Omental fat pad (tissue), 4 donors: ENCODE results near the gene NRG3. TPM values are rescaled to one million over a fixed set of nuclear protein-coding genes. Genes with fewer than 3 reads are reported as not detected.

ENCODE experiments used
- ATAC-seq: fragments of 150-250 bp; one replicate; pipeline ENCODE4 v1.9.1; 2016; ENCODE audit warnings: mild to moderate bottlenecking, moderate library complexity; ENCODE audit not compliant: low FRiP score
- DNase-seq: peaks from one replicate; pipeline ENCODE4 v3.0.0-alpha.2; 2019; ENCODE audit warnings: low spot score
- CTCF ChIP-seq, 3 donors: fragments of 450-650 bp; IDR thresholded peaks; one replicate each; pipeline ENCODE4 v1.5.1; 2016 to 2017; ENCODE audit warnings: antibody characterized with exemption in 3 of 3, mild to moderate bottlenecking in 3 of 3, moderate library complexity in 2 of 3
- total RNA-seq, 4 donors: library from RNA; depleted of rRNA; stranded (reverse); fragments of >200 nt; gene quantifications; one replicate each; pipeline ENCODE4 v1.1.0, GENCODE V29; 2016

The NRG3 gene
- total RNA-seq, 4 donors from 2014 or later = 0.19 to 0.47 (median 0.38) TPM; not detected in 1

GRCh38 chr10:82402906-82403401 lies 528.0 kb downstream of the NRG3 start:
- DNase-seq (no peak), ATAC-seq (no peak)
- TF ChIP-seq CTCF (IDR thresholded peaks at IDR 0.05) = no peak

DNA sequence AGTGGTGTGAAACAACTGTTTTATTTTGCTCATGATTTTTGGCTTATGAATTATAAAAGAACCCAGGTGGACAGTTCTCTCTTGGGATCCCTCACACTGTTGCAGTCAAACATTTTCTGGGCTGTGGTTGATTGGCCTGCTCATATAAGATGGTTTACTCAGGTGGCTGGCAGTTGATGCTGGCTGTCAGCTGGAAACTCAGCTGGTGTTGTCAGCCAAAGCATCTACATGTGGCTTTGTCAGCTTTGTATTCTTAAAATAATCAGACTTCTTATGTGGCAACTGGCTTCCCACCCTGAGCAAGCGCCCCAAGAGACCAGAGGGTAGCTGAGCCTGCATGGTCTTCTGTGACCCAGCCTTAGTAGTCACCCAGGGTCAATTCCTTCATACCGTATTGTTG lies 534.7 kb downstream of the NRG3 start:
- no peak for TF ChIP-seq CTCF (IDR thresholded peaks at IDR 0.05)
- ATAC-seq (no peak), DNase-seq (no peak)

DNA sequence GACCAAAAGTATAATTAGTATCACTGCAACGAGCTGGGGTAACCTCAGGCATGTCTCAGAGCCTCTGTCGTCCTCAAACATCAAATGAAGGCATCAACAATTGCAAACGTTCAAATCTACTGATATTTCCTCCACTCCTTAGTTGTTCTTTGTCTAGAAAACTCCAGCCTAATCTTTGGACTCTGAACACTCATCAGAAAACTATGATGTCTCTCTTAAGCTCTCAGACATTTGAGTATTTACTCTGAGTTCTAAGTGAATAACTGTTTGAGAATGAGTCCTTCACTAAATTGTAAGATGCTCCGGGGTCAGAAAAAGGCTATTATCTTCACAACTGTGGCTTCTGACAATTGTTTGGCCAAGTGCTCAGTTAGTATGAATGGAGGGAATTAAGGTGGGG lies 536.4 kb downstream of the NRG3 start:
- DNase-seq = no peak
- ATAC-seq = no peak
- no peak for TF ChIP-seq CTCF (IDR thresholded peaks at IDR 0.05)

GRCh38 chr10:82420001-82420400 lies 545.0 kb downstream of the NRG3 start:
- DNase-seq (no peak), ATAC-seq (no peak)
- TF ChIP-seq CTCF (IDR thresholded peaks at IDR 0.05) = no peak

DNA sequence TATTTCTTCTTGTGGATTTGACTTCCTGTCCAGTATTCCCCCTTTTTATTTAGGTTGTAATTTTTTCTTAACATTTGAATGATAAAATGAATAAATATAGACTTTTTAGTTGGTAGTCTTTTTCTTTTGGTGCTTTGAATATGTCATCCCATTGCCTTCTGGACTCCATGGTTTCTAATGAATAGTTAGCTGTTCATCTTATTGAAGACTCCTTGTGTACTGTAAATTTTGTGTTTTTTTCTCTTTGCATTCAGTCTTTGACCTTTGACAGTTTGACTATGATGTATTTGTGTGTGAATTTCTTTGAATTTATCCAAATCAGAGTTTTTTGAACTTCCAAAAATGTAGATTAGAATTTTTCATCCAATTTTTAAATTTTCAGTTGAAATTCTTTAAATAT lies 554.3 kb downstream of the NRG3 start:
- ATAC-seq (no peak), DNase-seq (no peak)
- TF ChIP-seq CTCF (IDR thresholded peaks at IDR 0.05) = no peak

DNA sequence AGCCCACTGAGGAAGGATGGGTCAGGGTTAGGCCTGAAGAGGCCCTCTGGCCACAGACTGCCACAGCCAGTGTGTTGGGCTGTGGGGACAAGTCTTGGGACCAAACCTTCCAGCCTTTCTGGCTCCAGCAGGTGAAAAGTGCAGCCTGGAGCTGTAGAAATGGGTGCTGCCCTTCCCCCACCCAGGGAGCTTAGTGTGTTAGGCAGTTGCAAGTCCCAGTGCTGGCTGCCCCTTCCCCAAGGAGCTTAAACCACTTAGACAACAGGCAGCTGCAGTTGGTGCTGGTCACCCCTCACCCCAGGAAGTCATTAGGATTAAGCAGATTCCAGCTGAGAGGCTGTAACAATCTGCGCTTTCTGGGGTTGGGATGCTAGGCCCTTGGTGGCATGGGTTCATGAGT lies 563.3 kb downstream of the NRG3 start:
- ATAC-seq (no peak), DNase-seq (no peak)
- TF ChIP-seq CTCF (IDR thresholded peaks at IDR 0.05) = no peak

DNA sequence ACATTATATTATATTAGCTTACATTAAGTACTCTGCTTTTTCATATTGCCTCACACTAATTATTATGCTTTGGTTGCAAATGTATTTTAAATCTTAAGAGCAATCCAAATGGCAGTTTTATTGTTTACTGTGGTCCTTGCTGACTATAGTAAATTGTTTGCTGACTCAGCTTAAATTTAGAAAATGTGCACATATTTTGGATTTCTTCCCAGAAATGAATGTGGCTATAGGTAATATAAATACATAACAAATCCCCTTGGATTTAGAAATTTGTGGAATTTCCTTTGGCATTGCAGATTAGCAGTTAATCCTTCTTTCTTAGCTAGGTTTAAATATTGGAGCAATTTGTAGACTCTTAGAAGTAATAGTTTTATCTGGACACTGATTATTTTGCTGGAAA lies 565.8 kb downstream of the NRG3 start:
- no peak for TF ChIP-seq CTCF (IDR thresholded peaks at IDR 0.05)
- ATAC-seq (no peak), DNase-seq (no peak)
